ENCODE results near the gene SCYGR8.

SCYGR8 gene

DNA sequence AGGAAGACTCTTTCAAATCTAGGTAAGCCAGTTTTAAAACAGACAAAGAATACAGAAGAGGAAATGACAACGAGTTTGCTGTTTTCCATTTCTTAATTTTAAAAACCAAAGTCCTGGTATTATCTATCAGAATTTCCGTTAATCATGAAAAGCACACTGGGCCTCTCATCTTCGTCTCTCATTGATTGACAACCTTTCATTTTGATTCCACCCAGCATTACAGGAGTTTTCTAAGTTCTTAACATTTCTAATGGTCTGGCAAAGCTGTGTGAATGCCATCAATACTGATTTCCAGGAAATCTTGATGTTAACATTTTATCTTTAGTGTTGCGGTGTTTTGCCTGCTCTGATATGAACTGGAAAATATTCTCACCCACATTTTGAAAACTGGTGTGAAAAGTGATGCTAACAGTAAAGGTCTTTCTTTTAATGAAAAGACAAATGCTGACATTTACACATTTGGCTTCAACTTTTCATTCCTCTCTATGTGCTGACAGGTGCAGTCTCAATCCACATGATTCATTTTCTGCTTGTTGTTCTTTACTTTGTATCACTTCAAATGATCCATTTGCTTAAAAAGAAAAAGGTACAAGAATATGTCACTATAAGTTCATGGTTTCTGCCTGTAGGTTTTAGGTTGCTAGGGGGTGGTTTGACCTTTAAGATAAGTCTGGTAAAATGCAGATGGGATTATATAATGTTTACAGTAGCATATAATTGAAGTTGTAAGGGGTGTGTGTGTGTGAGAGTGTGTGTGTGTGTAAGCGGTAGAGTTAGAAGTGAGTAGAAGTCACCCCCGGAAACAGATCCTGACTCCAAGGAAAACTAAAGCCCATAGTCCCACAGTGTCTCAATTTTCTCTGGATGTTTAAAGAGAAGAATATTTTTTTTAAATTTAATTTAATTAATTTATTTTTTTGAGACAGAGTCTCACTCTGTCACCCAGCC, 29.5 kb downstream of the SCYGR8 start:
- Histone ChIP-seq H3K4me3 (ENCODE audit: low read depth, low read length) (no peak overlapping the region), H3K9me3 (ENCODE audit: severe bottlenecking) (no peaks in the 10 kb centered on the region), H3K27me3 (ENCODE audit: insufficient read depth, low read depth, severe bottlenecking) (peaks cover 3% of the 10 kb centered on the region), H3K36me3 (no peaks in the 10 kb centered on the region), H3K27ac (no peak overlapping the region)
- no peak for DNase-seq
- TF ChIP-seq, protein P1, sequence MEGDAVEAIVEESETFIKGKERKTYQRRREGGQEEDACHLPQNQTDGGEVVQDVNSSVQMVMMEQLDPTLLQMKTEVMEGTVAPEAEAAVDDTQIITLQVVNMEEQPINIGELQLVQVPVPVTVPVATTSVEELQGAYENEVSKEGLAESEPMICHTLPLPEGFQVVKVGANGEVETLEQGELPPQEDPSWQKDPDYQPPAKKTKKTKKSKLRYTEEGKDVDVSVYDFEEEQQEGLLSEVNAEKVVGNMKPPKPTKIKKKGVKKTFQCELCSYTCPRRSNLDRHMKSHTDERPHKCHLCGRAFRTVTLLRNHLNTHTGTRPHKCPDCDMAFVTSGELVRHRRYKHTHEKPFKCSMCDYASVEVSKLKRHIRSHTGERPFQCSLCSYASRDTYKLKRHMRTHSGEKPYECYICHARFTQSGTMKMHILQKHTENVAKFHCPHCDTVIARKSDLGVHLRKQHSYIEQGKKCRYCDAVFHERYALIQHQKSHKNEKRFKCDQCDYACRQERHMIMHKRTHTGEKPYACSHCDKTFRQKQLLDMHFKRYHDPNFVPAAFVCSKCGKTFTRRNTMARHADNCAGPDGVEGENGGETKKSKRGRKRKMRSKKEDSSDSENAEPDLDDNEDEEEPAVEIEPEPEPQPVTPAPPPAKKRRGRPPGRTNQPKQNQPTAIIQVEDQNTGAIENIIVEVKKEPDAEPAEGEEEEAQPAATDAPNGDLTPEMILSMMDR (IDR thresholded peaks at IDR 0.05; ENCODE audit: low read depth, low read length) = no peak

DNA sequence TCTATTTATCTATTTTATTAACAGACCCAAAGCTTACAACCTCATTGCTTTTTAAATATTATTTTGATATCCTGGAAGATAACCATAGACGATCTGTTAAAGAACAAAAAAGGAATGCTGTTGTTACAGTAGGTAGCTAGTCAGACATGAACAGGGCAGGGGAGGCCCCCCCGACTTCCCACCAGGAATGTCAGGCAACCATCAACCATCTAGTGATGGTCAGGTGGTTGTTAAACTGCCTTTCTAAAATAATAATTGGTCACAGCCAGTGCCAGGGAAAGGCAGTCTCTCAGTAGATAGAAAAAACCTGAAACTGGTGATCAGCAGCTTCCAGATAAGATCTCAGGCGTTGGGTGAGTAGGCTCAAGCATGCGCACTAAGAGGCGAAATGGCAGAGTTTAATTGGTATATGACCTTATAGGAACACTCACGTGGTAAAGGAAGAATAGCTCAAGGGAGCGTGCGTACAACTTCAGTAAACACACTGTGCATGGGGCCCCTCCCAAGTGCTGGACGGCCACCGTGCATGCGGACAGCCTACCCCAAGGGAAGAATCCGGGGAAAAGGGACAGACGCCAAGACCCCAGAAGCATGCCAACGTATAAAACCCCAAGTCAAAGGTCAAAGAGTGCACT, 35.4 kb downstream of the SCYGR8 start:
- H3K9me3 ChIP-seq (ENCODE audit: severe bottlenecking) = peaks cover 3% of the 10 kb centered on the region
- TF ChIP-seq, protein P1 (IDR thresholded peaks at IDR 0.05; ENCODE audit: low read depth, low read length) = no peak
- H3K36me3 ChIP-seq = no peaks in the 10 kb centered on the region
- peaks cover 16% of the 10 kb centered on the region for H3K27me3 ChIP-seq (ENCODE audit: insufficient read depth, low read depth, severe bottlenecking)
- no peak for DNase-seq
- no peak overlapping the region for H3K4me3 ChIP-seq (ENCODE audit: low read depth, low read length)
- H3K27ac ChIP-seq = no peak overlapping the region

- Histone ChIP-seq H3K36me3 (no peaks in the 10 kb centered on the region), H3K27ac (no peak overlapping the region), H3K9me3 (ENCODE audit: severe bottlenecking) (peaks cover 3% of the 10 kb centered on the region), H3K4me3 (ENCODE audit: low read depth, low read length) (no peak overlapping the region), H3K27me3 (ENCODE audit: insufficient read depth, low read depth, severe bottlenecking) (peaks cover 24% of the 10 kb centered on the region)
- TF ChIP-seq, protein P1 (IDR thresholded peaks at IDR 0.05; ENCODE audit: low read depth, low read length) = no peak
- DNase-seq = no peak
Observed at GRCh38 chr2:227781841-227782240, 36.1 kb downstream of the SCYGR8 start.

GRCh38 chr2:227782804-227783203, 37.1 kb downstream of the SCYGR8 start:
- TF ChIP-seq, protein P1 (IDR thresholded peaks at IDR 0.05; ENCODE audit: low read depth, low read length) = no peak
- no peaks in the 10 kb centered on the region for H3K36me3 ChIP-seq
- peaks cover 31% of the 10 kb centered on the region for H3K27me3 ChIP-seq (ENCODE audit: insufficient read depth, low read depth, severe bottlenecking)
- no peak overlapping the region for H3K27ac ChIP-seq
- peaks cover 3% of the 10 kb centered on the region for H3K9me3 ChIP-seq (ENCODE audit: severe bottlenecking)
- no peak overlapping the region for H3K4me3 ChIP-seq (ENCODE audit: low read depth, low read length)
- no peak for DNase-seq

DNA sequence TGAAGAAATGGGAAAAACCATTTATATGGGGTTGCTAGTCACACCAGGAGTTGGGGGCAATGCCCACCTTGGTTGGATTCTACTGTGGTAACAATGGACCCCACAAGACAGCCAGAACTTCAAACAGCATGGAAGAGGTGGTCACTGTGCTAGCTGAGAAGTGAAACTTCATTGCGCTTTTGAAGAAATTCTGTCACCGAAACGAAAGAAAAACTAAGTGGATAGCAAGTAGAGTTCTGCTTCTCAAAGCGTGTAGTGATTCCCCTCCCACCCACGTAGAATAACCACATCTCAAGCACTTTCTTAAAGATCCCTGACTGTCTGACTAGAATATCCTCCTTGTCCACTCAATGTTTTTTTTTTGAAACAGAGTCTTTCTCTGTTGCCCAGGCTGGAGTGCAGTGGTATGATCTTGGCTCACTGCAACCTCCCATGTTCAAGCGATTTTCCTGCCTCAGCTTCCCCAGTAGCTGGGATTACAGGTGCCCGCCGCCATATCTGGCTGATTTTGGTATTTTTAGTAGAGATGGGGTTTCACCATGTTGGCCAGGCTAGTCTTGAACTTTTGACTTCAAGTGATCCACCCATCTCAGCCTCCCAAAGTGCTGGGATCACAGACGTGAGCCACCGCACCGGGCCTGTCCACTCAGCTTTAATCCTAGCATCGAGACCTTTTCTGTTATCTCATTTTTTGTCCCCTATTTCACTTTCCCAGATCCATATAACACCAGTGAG, 37.9 kb downstream of the SCYGR8 start:
- H3K27me3 ChIP-seq (ENCODE audit: insufficient read depth, low read depth, severe bottlenecking) = peaks cover 37% of the 10 kb centered on the region
- H3K36me3 ChIP-seq = no peaks in the 10 kb centered on the region
- no peak for DNase-seq
- no peak overlapping the region for H3K27ac ChIP-seq
- no peak overlapping the region for H3K4me3 ChIP-seq (ENCODE audit: low read depth, low read length)
- TF ChIP-seq, protein P1 (IDR thresholded peaks at IDR 0.05; ENCODE audit: low read depth, low read length) = no peak
- peaks cover 3% of the 10 kb centered on the region for H3K9me3 ChIP-seq (ENCODE audit: severe bottlenecking)
